ENCODE results near the gene MTARC1. TPM values are rescaled to one million over a fixed set of nuclear protein-coding genes. Genes with fewer than 3 reads are reported as not detected.

The MTARC1 gene
- total RNA-seq, 2 donors from 2014 or later, result 53.1 to 75.4 TPM

DNA sequence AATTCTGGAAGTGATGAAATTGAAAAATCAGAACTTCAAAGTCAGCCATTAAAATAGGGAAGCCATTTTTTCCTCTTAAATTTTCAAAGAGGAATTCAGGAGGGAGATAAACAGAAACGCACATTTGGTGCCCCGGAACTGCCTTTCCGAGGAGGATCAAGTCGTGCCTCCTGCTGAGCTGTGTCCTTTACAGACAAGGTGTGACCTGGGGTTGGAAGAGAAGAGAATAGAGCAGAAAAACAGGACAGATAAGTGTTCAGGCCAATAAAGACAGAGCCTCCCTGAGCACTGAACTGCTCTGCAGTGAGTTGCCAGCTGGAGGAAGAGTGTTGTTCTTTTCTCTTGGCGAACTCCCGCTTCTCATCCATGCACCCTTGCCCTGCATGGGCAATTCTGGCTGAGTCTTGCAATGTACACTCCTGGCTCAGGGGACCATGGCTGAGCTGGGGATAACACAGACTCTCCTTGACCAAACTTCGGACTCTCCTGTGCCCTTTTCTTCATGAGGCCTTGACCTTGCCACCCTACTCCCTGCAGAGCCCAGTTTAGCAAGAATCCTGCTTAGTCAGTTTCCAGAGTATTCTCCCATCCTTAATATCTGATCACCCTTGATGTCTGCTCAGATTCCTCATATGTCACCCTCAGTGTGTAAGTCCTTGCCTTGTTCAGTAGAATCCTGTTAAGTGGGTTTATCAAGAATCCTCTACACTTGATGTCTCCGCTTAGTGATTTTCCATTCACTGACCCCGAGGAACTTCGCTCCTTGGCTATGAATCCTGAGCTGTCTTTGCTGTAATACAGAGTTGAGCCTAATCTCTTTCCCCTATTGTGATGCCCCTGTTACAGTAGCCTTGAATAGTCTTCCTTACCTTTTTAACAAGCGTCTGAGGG lies 1.3 kb upstream of the MTARC1 start:
- peak; percentile 63 for DNase-seq
- Mint-ChIP-seq H3K9me3 (no peaks in the 10 kb centered on the region), H3K4me3 (peak overlapping the region; percentile 80), H3K27me3 (ENCODE audit: insufficient read depth) (no peaks in the 10 kb centered on the region), H3K27ac (peak overlapping the region; percentile 73), H3K4me1 (peaks cover 31% of the 10 kb centered on the region), H3K36me3 (ENCODE audit: low read depth) (peaks cover 17% of the 10 kb centered on the region)
- TF ChIP-seq, protein P1, sequence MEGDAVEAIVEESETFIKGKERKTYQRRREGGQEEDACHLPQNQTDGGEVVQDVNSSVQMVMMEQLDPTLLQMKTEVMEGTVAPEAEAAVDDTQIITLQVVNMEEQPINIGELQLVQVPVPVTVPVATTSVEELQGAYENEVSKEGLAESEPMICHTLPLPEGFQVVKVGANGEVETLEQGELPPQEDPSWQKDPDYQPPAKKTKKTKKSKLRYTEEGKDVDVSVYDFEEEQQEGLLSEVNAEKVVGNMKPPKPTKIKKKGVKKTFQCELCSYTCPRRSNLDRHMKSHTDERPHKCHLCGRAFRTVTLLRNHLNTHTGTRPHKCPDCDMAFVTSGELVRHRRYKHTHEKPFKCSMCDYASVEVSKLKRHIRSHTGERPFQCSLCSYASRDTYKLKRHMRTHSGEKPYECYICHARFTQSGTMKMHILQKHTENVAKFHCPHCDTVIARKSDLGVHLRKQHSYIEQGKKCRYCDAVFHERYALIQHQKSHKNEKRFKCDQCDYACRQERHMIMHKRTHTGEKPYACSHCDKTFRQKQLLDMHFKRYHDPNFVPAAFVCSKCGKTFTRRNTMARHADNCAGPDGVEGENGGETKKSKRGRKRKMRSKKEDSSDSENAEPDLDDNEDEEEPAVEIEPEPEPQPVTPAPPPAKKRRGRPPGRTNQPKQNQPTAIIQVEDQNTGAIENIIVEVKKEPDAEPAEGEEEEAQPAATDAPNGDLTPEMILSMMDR (conservative IDR thresholded peaks at IDR 0.05), result no peak
- H3K9me3 ChIP-seq (ENCODE audit: control insufficient read depth, low read length), result peaks cover 3% of the 10 kb centered on the region
- H3K27me3 ChIP-seq (ENCODE audit: control insufficient read depth, insufficient read depth, low read length, poor library complexity, severe bottlenecking), result no peaks in the 10 kb centered on the region
- no peak overlapping the region for H3K4me3 ChIP-seq (ENCODE audit: low read length)
- H3K4me1 ChIP-seq (ENCODE audit: control insufficient read depth, insufficient read depth, low read length), result peaks cover 15% of the 10 kb centered on the region
- no peak overlapping the region for H3K9ac ChIP-seq (ENCODE audit: extremely low read depth, low read length, poor library complexity, severe bottlenecking)
- H3K36me3 ChIP-seq (ENCODE audit: control insufficient read depth, insufficient read depth, low read length), result peaks cover 4% of the 10 kb centered on the region
- 75 to 82% methylated on average over 8 to 11 of the region's 11 CpGs for WGBS, 2 experiments (ENCODE audit: insufficient coverage in 1 of 2, insufficient read length in 1 of 2)
- H3K27ac ChIP-seq (ENCODE audit: low read depth, low read length), result no peak overlapping the region

DNA sequence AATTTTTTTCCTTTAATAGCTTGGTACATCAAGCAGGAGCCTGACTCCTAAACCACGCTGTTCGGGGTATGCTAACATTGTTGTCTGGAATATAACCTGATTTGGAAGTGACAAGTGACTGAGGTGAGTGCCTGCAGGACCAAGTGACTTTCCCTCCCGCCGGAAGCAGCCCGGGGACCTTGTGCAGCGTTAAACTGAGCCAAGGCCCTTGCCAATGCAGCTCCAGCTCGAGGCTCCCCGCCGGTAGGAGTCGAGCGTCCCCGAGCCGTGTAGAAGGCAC lies 716 bp upstream of the MTARC1 start:
- Histone ChIP-seq H3K4me3 (ENCODE audit: low read length) (no peak overlapping the region), H3K27me3 (ENCODE audit: control insufficient read depth, insufficient read depth, low read length, poor library complexity, severe bottlenecking) (no peaks in the 10 kb centered on the region), H3K4me1 (ENCODE audit: control insufficient read depth, insufficient read depth, low read length) (peaks cover 15% of the 10 kb centered on the region), H3K9ac (ENCODE audit: extremely low read depth, low read length, poor library complexity, severe bottlenecking) (no peak overlapping the region), H3K9me3 (ENCODE audit: control insufficient read depth, low read length) (peaks cover 3% of the 10 kb centered on the region), H3K36me3 (ENCODE audit: control insufficient read depth, insufficient read depth, low read length) (peaks cover 4% of the 10 kb centered on the region), H3K27ac (ENCODE audit: low read depth, low read length) (no peak overlapping the region)
- H3K4me3 Mint-ChIP-seq, result peak overlapping the region; percentile 80
- TF ChIP-seq, protein P1 (conservative IDR thresholded peaks at IDR 0.05), result no peak
- H3K27ac Mint-ChIP-seq, result peak overlapping the region; percentile 73
- H3K4me1 Mint-ChIP-seq, result peaks cover 31% of the 10 kb centered on the region
- no peaks in the 10 kb centered on the region for H3K27me3 Mint-ChIP-seq (ENCODE audit: insufficient read depth)
- no peak for DNase-seq
- 32 to 38% methylated on average over 12 to 13 of the region's 13 CpGs for WGBS, 2 experiments (ENCODE audit: insufficient coverage in 1 of 2, insufficient read length in 1 of 2)
- H3K9me3 Mint-ChIP-seq, result no peaks in the 10 kb centered on the region
- peaks cover 17% of the 10 kb centered on the region for H3K36me3 Mint-ChIP-seq (ENCODE audit: low read depth)

DNA sequence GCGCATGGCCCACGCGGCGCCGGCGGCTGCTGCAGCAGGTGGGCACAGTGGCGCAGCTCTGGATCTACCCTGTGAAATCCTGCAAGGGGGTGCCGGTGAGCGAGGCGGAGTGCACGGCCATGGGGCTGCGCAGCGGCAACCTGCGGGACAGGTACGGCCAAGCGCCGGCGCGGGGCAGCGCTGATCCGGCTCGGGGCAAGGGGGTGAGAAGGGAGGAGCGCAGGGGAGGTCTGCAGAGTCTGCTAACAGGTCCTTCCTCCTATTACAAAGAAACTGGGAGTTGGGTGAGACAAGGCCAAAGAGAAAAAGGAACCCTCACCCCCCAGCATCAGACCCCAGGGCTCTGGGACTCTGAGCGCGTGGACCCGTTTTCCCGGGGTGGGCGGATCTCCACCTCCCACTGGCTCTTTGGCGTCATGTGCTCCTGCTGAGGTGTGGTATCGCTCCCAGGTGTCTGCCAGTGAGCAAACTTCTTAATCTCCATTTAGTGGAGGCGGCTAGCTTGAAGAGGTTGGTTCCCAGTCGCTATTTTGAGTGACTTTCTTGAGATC lies 431 bp downstream of the MTARC1 start:
- Histone ChIP-seq H3K9me3 (ENCODE audit: control insufficient read depth, low read length) (peaks cover 3% of the 10 kb centered on the region), H3K36me3 (ENCODE audit: control insufficient read depth, insufficient read depth, low read length) (peaks cover 7% of the 10 kb centered on the region), H3K9ac (ENCODE audit: extremely low read depth, low read length, poor library complexity, severe bottlenecking) (peak overlapping the region; percentile 65), H3K27ac (ENCODE audit: low read depth, low read length) (peak overlapping the region; percentile 35), H3K4me1 (ENCODE audit: control insufficient read depth, insufficient read depth, low read length) (peaks cover 15% of the 10 kb centered on the region), H3K4me3 (ENCODE audit: low read length) (peak overlapping the region; percentile 73), H3K27me3 (ENCODE audit: control insufficient read depth, insufficient read depth, low read length, poor library complexity, severe bottlenecking) (no peaks in the 10 kb centered on the region)
- Mint-ChIP-seq H3K4me3 (peak overlapping the region; percentile 80), H3K9me3 (no peaks in the 10 kb centered on the region), H3K4me1 (peaks cover 31% of the 10 kb centered on the region), H3K36me3 (ENCODE audit: low read depth) (peaks cover 23% of the 10 kb centered on the region), H3K27me3 (ENCODE audit: insufficient read depth) (no peaks in the 10 kb centered on the region), H3K27ac (peak overlapping the region; percentile 96)
- TF ChIP-seq, protein P1 (conservative IDR thresholded peaks at IDR 0.05), result no peak
- 3 to 10% methylated on average over 10 to 31 of the region's 32 CpGs for WGBS, 2 experiments (ENCODE audit: insufficient coverage in 1 of 2, insufficient read length in 1 of 2)
- DNase-seq, result peak; percentile 90
